WI38 (cell line): ENCODE results near the gene SECISBP2L.
A peak's percentile ranks its signal among the peaks of the same experiment; 100 is the strongest.
"Not testable (repeated sequence)": the region's sequence is repeated elsewhere in the genome, so short reads cannot be mapped to it uniquely, and the experiment has no call there.

Source experiments
- H3K4me3 ChIP-seq: 2 replicates; pipeline ENCODE4 v1.5.1; 2011; ENCODE audit warnings: low read depth, mild to moderate bottlenecking, control low read depth, low read length
- CTCF ChIP-seq: IDR thresholded peaks from 2 replicates; pipeline ENCODE4 v1.5.1; 2012; ENCODE audit warnings: low read depth, mild to moderate bottlenecking, control low read depth, low read length

SECISBP2L gene

GRCh38 chr15:48974882-48975281 is 71.4 kb downstream of the SECISBP2L start:
- no peak for TF ChIP-seq CTCF
- no peak overlapping the region for H3K4me3 ChIP-seq

GRCh38 chr15:48972750-48973503 is 73.3 kb downstream of the SECISBP2L start:
- no peak for TF ChIP-seq CTCF
- no peak overlapping the region for H3K4me3 ChIP-seq

GRCh38 chr15:48970926-48971325 is 75.3 kb downstream of the SECISBP2L start:
- not testable (repeated sequence) for H3K4me3 ChIP-seq

GRCh38 chr15:48968066-48968465 is 78.2 kb downstream of the SECISBP2L start:
- H3K4me3 ChIP-seq, result no peak overlapping the region
- TF ChIP-seq CTCF, result no peak

GRCh38 chr15:48967336-48967735 is 78.9 kb downstream of the SECISBP2L start:
- TF ChIP-seq CTCF, result no peak
- no peak overlapping the region for H3K4me3 ChIP-seq

GRCh38 chr15:48966595-48967301 is 79.5 kb downstream of the SECISBP2L start:
- TF ChIP-seq CTCF, result no peak
- no peak overlapping the region for H3K4me3 ChIP-seq

GRCh38 chr15:48965972-48966371 is 80.3 kb downstream of the SECISBP2L start:
- H3K4me3 ChIP-seq, result no peak overlapping the region
- peak; percentile 29; the same call in 1 of the 2 replicates for TF ChIP-seq CTCF
